Type B pancreatic cell (in vitro differentiated cells): Measurements from ENCODE around the gene COL15A1. TPM values are rescaled to one million over a fixed set of nuclear protein-coding genes. Genes with fewer than 3 reads are reported as not detected.

Source experiments
- DNase-seq: peaks from one replicate; pipeline ENCODE4 v3.0.0; 2021; ENCODE audit warnings: mixed read lengths; ENCODE audit not compliant: unreplicated experiment; ENCODE audit errors: extremely low spot score
- H3K27ac Mint-ChIP-seq: 2 replicates; pipeline ENCODE4 v1.8.0; 2021; ENCODE audit warnings: mild to moderate bottlenecking, mixed read lengths
- H3K27me3 Mint-ChIP-seq: 2 replicates; pipeline ENCODE4 v1.8.0; 2021; ENCODE audit warnings: mixed read lengths
- H3K36me3 Mint-ChIP-seq: 2 replicates; pipeline ENCODE4 v1.8.0; 2021; ENCODE audit warnings: mixed read lengths
- H3K4me1 Mint-ChIP-seq: one replicate; pipeline ENCODE4 v1.8.0; 2021; ENCODE audit warnings: mixed read lengths; ENCODE audit not compliant: unreplicated experiment
- H3K4me3 Mint-ChIP-seq: 2 replicates; pipeline ENCODE4 v1.8.0; 2021; ENCODE audit warnings: mild to moderate bottlenecking, mixed read lengths
- H3K9me3 Mint-ChIP-seq: 2 replicates; pipeline ENCODE4 v1.8.0; 2021; ENCODE audit warnings: mixed read lengths
- CTCF ChIP-seq: fragments of 200-600 bp; sonication (generic); conservative IDR thresholded peaks from 2 replicates; pipeline ENCODE4 v1.5.0; 2021; ENCODE audit warnings: antibody characterized with exemption, mild to moderate bottlenecking
- total RNA-seq: library from RNA; stranded (reverse); gene quantifications from 2 replicates; pipeline ENCODE4 v1.2.1, GENCODE V29; 2021; ENCODE audit warnings: low replicate concordance

The COL15A1 gene
- total RNA-seq, 1 donor from 2014 or later = 0.68 TPM

- no peak for TF ChIP-seq CTCF
- DNase-seq = no peak
- H3K4me3 Mint-ChIP-seq = no peak overlapping the region
- no peaks in the 10 kb centered on the region for H3K9me3 Mint-ChIP-seq
- H3K4me1 Mint-ChIP-seq = no peaks in the 10 kb centered on the region
- peaks cover 6% of the 10 kb centered on the region for H3K27me3 Mint-ChIP-seq
- no peaks in the 10 kb centered on the region for H3K36me3 Mint-ChIP-seq
- H3K27ac Mint-ChIP-seq = no peak overlapping the region
These were observed 115.5 kb downstream of the COL15A1 start for GRCh38 chr9:99058964-99059921.

- H3K4me3 Mint-ChIP-seq = no peak overlapping the region
- peaks cover 6% of the 10 kb centered on the region for H3K27me3 Mint-ChIP-seq
- H3K36me3 Mint-ChIP-seq = no peaks in the 10 kb centered on the region
- no peak overlapping the region for H3K27ac Mint-ChIP-seq
- DNase-seq = no peak
- no peaks in the 10 kb centered on the region for H3K4me1 Mint-ChIP-seq
- no peaks in the 10 kb centered on the region for H3K9me3 Mint-ChIP-seq
- TF ChIP-seq CTCF = no peak
These were observed 116.9 kb downstream of the COL15A1 start for GRCh38 chr9:99060621-99061020.

GRCh38 chr9:99062549-99062948 lies 118.8 kb downstream of the COL15A1 start:
- Mint-ChIP-seq H3K4me3 (no peak overlapping the region), H3K36me3 (no peaks in the 10 kb centered on the region), H3K27ac (no peak overlapping the region), H3K27me3 (peaks cover 6% of the 10 kb centered on the region), H3K9me3 (no peaks in the 10 kb centered on the region), H3K4me1 (no peaks in the 10 kb centered on the region)
- no peak for DNase-seq
- no peak for TF ChIP-seq CTCF

GRCh38 chr9:99063522-99063921 lies 119.8 kb downstream of the COL15A1 start:
- no peak overlapping the region for H3K27ac Mint-ChIP-seq
- no peak for DNase-seq
- H3K9me3 Mint-ChIP-seq = no peaks in the 10 kb centered on the region
- no peaks in the 10 kb centered on the region for H3K36me3 Mint-ChIP-seq
- H3K4me3 Mint-ChIP-seq = no peak overlapping the region
- H3K27me3 Mint-ChIP-seq = peaks cover 3% of the 10 kb centered on the region
- TF ChIP-seq CTCF = no peak
- no peaks in the 10 kb centered on the region for H3K4me1 Mint-ChIP-seq

GRCh38 chr9:99066571-99066970 lies 122.9 kb downstream of the COL15A1 start:
- no peak overlapping the region for H3K4me3 Mint-ChIP-seq
- DNase-seq = no peak
- H3K27ac Mint-ChIP-seq = no peak overlapping the region
- no peak for TF ChIP-seq CTCF
- no peaks in the 10 kb centered on the region for H3K36me3 Mint-ChIP-seq
- peaks cover 3% of the 10 kb centered on the region for H3K27me3 Mint-ChIP-seq
- H3K4me1 Mint-ChIP-seq = peaks cover 6% of the 10 kb centered on the region
- no peaks in the 10 kb centered on the region for H3K9me3 Mint-ChIP-seq
